Measurements from ENCODE around the gene POP5.

GRCh38 chr12:120588371-120588770, 7.2 kb upstream of the POP5 start:
- TF ChIP-seq CTCF (IDR thresholded peaks at IDR 0.05; ENCODE audit: low read length): no peak
- TF ChIP-seq EZH2 (IDR thresholded peaks at IDR 0.05; ENCODE audit: borderline replicate concordance, low read length): no peak
